GM12873 (cell line): ENCODE measurements around the gene SPCS2.

Source experiments
- CTCF ChIP-seq: IDR thresholded peaks from 2 replicates; pipeline ENCODE4 v1.5.1; 2012; ENCODE audit warnings: low read depth, mild to moderate bottlenecking, moderate library complexity, low read length, control low read depth; ENCODE audit not compliant: insufficient read depth; ENCODE audit errors: missing control alignments

Gene SPCS2

GRCh38 chr11:74950374-74950969 is 1.4 kb downstream of the SPCS2 start:
- TF ChIP-seq CTCF, result no peak

GRCh38 chr11:74951226-74951625 is 2.2 kb downstream of the SPCS2 start:
- no peak for TF ChIP-seq CTCF

GRCh38 chr11:74952752-74953151 is 3.7 kb downstream of the SPCS2 start:
- TF ChIP-seq CTCF, result no peak

- TF ChIP-seq CTCF, result no peak
Measured at GRCh38 chr11:74953451-74953850, 4.4 kb downstream of the SPCS2 start.

- no peak for TF ChIP-seq CTCF
Measured at GRCh38 chr11:74954199-74954598, 5.1 kb downstream of the SPCS2 start.

GRCh38 chr11:74956397-74957015 is 7.4 kb downstream of the SPCS2 start:
- TF ChIP-seq CTCF, result no peak

GRCh38 chr11:74957937-74958629 is 9.0 kb downstream of the SPCS2 start:
- no peak for TF ChIP-seq CTCF
